ENCODE results near the gene SMIM43. TPM values are rescaled to one million over a fixed set of nuclear protein-coding genes. Genes with fewer than 3 reads are reported as not detected.

SMIM43 gene
- polyA plus RNA-seq, 1 of the 3 experiments (the other 2 are of a cell fraction), result 37.2 TPM

- TF ChIP-seq, protein P1, sequence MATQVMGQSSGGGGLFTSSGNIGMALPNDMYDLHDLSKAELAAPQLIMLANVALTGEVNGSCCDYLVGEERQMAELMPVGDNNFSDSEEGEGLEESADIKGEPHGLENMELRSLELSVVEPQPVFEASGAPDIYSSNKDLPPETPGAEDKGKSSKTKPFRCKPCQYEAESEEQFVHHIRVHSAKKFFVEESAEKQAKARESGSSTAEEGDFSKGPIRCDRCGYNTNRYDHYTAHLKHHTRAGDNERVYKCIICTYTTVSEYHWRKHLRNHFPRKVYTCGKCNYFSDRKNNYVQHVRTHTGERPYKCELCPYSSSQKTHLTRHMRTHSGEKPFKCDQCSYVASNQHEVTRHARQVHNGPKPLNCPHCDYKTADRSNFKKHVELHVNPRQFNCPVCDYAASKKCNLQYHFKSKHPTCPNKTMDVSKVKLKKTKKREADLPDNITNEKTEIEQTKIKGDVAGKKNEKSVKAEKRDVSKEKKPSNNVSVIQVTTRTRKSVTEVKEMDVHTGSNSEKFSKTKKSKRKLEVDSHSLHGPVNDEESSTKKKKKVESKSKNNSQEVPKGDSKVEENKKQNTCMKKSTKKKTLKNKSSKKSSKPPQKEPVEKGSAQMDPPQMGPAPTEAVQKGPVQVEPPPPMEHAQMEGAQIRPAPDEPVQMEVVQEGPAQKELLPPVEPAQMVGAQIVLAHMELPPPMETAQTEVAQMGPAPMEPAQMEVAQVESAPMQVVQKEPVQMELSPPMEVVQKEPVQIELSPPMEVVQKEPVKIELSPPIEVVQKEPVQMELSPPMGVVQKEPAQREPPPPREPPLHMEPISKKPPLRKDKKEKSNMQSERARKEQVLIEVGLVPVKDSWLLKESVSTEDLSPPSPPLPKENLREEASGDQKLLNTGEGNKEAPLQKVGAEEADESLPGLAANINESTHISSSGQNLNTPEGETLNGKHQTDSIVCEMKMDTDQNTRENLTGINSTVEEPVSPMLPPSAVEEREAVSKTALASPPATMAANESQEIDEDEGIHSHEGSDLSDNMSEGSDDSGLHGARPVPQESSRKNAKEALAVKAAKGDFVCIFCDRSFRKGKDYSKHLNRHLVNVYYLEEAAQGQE (IDR thresholded peaks at IDR 0.05; ENCODE audit: low read depth, low read length), result peak; percentile 71; the same call in 1 of the 2 replicates
- TF ChIP-seq EP300 (IDR thresholded peaks at IDR 0.05; ENCODE audit: borderline replicate concordance in 1 of 2, low read depth in 1 of 2, low read length in 1 of 2), result peak in 1 of 2 experiments; percentile 90; a peak in 2 of 4 replicates
- peak; percentile 99 for TF ChIP-seq FOSL2 (IDR thresholded peaks at IDR 0.05; ENCODE audit: borderline replicate concordance, low read depth)
- TF ChIP-seq ZBTB33 (IDR thresholded peaks at IDR 0.05; ENCODE audit: borderline replicate concordance, low read depth), result peak; percentile 61; the same call in 1 of the 2 replicates
- TF ChIP-seq RXRA (IDR thresholded peaks at IDR 0.05; ENCODE audit: borderline replicate concordance, low read depth), result peak; percentile 74; the same call in 1 of the 2 replicates
- TF ChIP-seq POLR2AphosphoS5 (IDR thresholded peaks at IDR 0.05; ENCODE audit: low read depth, low read length), result peak; percentile 76
- TF ChIP-seq TCF12 (IDR thresholded peaks at IDR 0.05), result peak; percentile 88
- peak; percentile 84; the same call in 1 of the 2 replicates for TF ChIP-seq SIN3A (IDR thresholded peaks at IDR 0.05; ENCODE audit: borderline replicate concordance, low read depth, low read length)
These were observed 53.5 kb downstream of the SMIM43 start (continued) for GRCh38 chr4:121711263-121712000.

GRCh38 chr4:121709766-121710405, 55.1 kb downstream of the SMIM43 start:
- Histone ChIP-seq H3K9me3 (no peaks in the 10 kb centered on the region), H3K4me1 (ENCODE audit: control insufficient read depth in 1 of 2, insufficient read depth in 2 of 2, low read depth in 1 of 2, low read length in 1 of 2) (peaks cover 4 to 16% of the 10 kb centered on the region in 2 experiments; a peak in 2 of 4 replicates), H4K20me1 (ENCODE audit: insufficient read depth) (no peaks in the 10 kb centered on the region), H3F3A (replicated peaks; ENCODE audit: insufficient read depth) (peaks cover 9% of the 10 kb centered on the region), H3K9ac (no peak overlapping the region), H2AFZ (ENCODE audit: low read depth) (0 out of 2 replicates have a peak overlapping the region, but pooled peaks have one; percentile 44), H3K79me2 (ENCODE audit: insufficient read depth) (no peaks in the 10 kb centered on the region), H3K36me3 (replicated peaks in 1 of 2; ENCODE audit: control insufficient read depth in 1 of 2, insufficient read depth in 2 of 2, low read length in 1 of 2) (no peaks in the 10 kb centered on the region), H3K9me2 (no peaks in the 10 kb centered on the region), H3K27ac (ENCODE audit: low read depth in 2 of 2, low read length in 1 of 2) (no peak overlapping the region; a peak in 1 of 4 replicates), H3K4me2 (no peak overlapping the region), H3K4me3 (ENCODE audit: low read depth in 2 of 2, low read length in 1 of 2) (no peak overlapping the region), H3K27me3 (ENCODE audit: insufficient read depth) (no peaks in the 10 kb centered on the region)
- TF ChIP-seq CHD2 (IDR thresholded peaks at IDR 0.05; ENCODE audit: low read length, partially characterized antibody) (no peak), TCF12 (IDR thresholded peaks at IDR 0.05) (no peak), SMC3 (IDR thresholded peaks at IDR 0.05; ENCODE audit: low read depth, low read length) (no peak), NFIC (IDR thresholded peaks at IDR 0.05; ENCODE audit: borderline replicate concordance) (no peak), GABPA (IDR thresholded peaks at IDR 0.05; ENCODE audit: low read depth) (no peak), FOXJ3 (CRISPR knock-in tag; IDR thresholded peaks at IDR 0.05) (no peak), FOSL2 (IDR thresholded peaks at IDR 0.05; ENCODE audit: borderline replicate concordance, low read depth) (no peak)
- TF ChIP-seq, protein P1 (IDR thresholded peaks at IDR 0.05; ENCODE audit: low read depth, low read length), result no peak
- CTCF ChIA-PET, result interaction anchor here (0.7 to 1.0 kb wide), 2 partner anchors 13 to 16 kb away, joined by 3 to 5 read pairs; partner anchors contain the start of gene ANXA5
- DNase-seq, result no peak
- POLR2A ChIA-PET, result no interaction called here
- 87% methylated on average over 3 of the region's 3 CpGs for WGBS (ENCODE audit: low lambda C conversion rate)

Data from SK-N-SH (cell line).